Measurements from ENCODE around the gene KIAA0232. TPM values are rescaled to one million over a fixed set of nuclear protein-coding genes. Genes with fewer than 3 reads are reported as not detected.

Gene KIAA0232
- total and polyA plus RNA-seq, 9 donors = 8.7 to 41.4 (median 38.5) TPM

DNA sequence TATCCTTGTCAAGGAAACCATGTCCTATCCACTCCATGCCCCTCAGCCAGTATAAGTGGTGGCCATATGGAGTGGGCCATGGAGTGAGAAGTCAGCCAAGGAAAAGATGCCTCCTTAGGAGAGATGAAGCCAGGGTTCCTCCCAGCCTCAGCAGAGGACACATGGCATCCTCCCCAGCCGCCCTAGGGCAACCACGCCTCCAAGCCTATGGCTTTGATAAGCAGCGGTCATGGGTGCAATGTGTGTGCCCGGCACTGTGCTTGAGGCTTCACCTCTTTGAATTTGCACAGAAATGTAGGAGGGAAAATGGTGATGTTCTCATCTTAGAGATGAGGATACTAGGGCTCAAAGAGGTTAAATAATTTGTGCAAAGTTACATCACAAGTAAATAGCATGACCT lies 92.5 kb downstream of the KIAA0232 start:
- DNase-seq = no peak
- WGBS, 3 donors = 94 to 98% (median 98%) methylated on average over 4 of the region's 4 CpGs
- H3K36me3 ChIP-seq = no peaks in the 10 kb centered on the region

DNA sequence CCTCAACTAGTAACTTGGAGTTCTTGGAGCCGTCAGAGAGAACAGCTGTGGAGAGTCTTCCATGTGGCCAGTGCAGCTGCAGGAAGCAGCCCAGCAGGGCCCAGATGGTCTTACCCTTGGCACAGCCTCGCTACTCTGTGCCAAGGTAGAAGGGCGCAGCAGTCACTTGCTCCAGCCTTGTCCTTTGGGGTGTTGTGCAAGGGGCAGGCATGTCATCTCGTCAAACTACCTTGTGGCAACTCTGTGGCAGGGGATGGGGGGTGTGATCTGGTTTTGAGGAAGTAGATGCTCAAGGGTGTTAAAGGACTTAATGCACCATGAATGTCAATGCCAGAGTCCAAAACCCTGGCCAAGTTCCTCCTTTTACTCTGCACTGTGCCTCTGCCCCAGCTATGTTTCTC lies 92.9 kb downstream of the KIAA0232 start:
- H3K4me1 ChIP-seq (ENCODE audit: insufficient read depth) = no peaks in the 10 kb centered on the region
- no peaks in the 10 kb centered on the region for H3K27me3 ChIP-seq
- H3K4me3 ChIP-seq = no peak overlapping the region
- WGBS, 3 donors = 68 to 82% (median 77%) methylated on average over 4 of the region's 4 CpGs
- DNase-seq = no peak
- H3K36me3 ChIP-seq = no peaks in the 10 kb centered on the region
- H3K9me3 ChIP-seq = no peaks in the 10 kb centered on the region
- TF ChIP-seq, protein P1, sequence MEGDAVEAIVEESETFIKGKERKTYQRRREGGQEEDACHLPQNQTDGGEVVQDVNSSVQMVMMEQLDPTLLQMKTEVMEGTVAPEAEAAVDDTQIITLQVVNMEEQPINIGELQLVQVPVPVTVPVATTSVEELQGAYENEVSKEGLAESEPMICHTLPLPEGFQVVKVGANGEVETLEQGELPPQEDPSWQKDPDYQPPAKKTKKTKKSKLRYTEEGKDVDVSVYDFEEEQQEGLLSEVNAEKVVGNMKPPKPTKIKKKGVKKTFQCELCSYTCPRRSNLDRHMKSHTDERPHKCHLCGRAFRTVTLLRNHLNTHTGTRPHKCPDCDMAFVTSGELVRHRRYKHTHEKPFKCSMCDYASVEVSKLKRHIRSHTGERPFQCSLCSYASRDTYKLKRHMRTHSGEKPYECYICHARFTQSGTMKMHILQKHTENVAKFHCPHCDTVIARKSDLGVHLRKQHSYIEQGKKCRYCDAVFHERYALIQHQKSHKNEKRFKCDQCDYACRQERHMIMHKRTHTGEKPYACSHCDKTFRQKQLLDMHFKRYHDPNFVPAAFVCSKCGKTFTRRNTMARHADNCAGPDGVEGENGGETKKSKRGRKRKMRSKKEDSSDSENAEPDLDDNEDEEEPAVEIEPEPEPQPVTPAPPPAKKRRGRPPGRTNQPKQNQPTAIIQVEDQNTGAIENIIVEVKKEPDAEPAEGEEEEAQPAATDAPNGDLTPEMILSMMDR (IDR thresholded peaks at IDR 0.05) = no peak
- no peak for TF ChIP-seq EP300 (IDR thresholded peaks at IDR 0.05)
- TF ChIP-seq POLR2A (IDR thresholded peaks at IDR 0.05) = no peak
- no peak overlapping the region for H3K27ac ChIP-seq
- intact Hi-C loops (cut with DNase I) = loop anchor here in 2 of 4 donors (2.0 to 10.0 kb wide), 2 partner anchors 91 to 155 kb away; partner anchors contain the start of gene KIAA0232 (in 2 of the 2)

More for the DNA sequence above, 92.5 kb downstream of the KIAA0232 start:
- H3K27ac ChIP-seq = no peak overlapping the region
- H3K9me3 ChIP-seq = no peaks in the 10 kb centered on the region
- H3K27me3 ChIP-seq = no peaks in the 10 kb centered on the region
- intact Hi-C loops (cut with DNase I) = loop anchor here (2.0 to 10.0 kb wide), 4 partner anchors 90 to 154 kb away; partner anchors contain the start of gene KIAA0232 (in 3 of the 4)
- TF ChIP-seq, protein P1 (IDR thresholded peaks at IDR 0.05) = no peak
- TF ChIP-seq EP300 (IDR thresholded peaks at IDR 0.05) (no peak), POLR2A (IDR thresholded peaks at IDR 0.05) (no peak)
- no peaks in the 10 kb centered on the region for H3K4me1 ChIP-seq (ENCODE audit: insufficient read depth)
- H3K4me3 ChIP-seq = no peak overlapping the region

DNA sequence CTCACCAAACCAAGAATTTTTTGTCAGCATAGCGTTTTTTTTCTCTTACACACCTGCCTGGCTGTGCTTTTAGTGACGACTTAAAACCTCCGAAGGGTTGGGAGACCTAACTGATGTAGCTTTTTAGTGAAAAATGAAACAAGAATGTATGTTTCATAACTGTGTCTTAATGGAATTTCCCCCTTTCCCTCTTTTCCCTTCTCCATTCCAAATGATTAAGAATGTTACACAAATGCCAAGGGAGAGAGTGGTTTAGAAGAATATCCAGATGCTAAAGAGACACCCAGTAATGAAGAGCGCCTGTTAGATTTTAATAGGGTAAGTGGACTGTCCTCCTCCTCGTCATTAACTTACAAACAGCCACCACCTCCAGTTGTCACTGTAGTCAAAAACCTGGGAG lies 93.9 kb downstream of the KIAA0232 start:
- WGBS, 3 donors = 67 to 80% (median 74%) methylated on average over 5 of the region's 5 CpGs
- Histone ChIP-seq H3K4me3 (no peak overlapping the region), H3K27ac (no peak overlapping the region), H3K4me1 (ENCODE audit: insufficient read depth) (no peaks in the 10 kb centered on the region), H3K27me3 (no peaks in the 10 kb centered on the region), H3K9me3 (no peaks in the 10 kb centered on the region), H3K36me3 (no peaks in the 10 kb centered on the region)
- no peak for DNase-seq
- intact Hi-C loops (cut with DNase I) = loop anchor here in 2 of 4 donors (10.0 kb wide), 1 partner anchor 92 kb away; the partner anchor contains the start of gene KIAA0232 (in 2 of the 2)
- TF ChIP-seq EP300 (IDR thresholded peaks at IDR 0.05) = no peak
- no peak for TF ChIP-seq POLR2A (IDR thresholded peaks at IDR 0.05)
- TF ChIP-seq, protein P1 (IDR thresholded peaks at IDR 0.05) = no peak

DNA sequence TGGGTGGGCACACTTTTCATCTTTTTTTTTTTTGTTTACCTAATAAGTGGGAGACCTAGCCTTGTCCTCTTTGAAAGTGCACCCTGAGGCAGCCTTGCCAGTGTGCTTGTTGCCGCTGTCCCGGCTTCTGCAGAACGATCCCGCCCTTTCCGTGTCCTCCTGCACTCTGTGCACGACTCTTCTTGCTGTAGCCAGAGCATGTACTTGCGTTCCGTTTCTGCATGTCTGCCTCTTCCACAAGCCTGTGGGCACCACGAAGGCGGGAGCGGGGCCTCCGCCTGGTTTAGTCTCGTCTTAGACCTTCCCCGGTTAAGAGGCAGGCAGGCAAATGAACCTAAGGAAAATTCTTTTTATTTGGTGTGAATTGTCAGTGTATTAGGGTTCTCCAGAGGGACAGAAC lies 94.5 kb downstream of the KIAA0232 start:
- Histone ChIP-seq H3K36me3 (no peaks in the 10 kb centered on the region), H3K4me3 (no peak overlapping the region), H3K9me3 (no peaks in the 10 kb centered on the region), H3K27ac (no peak overlapping the region), H3K4me1 (ENCODE audit: insufficient read depth) (no peaks in the 10 kb centered on the region), H3K27me3 (no peaks in the 10 kb centered on the region)
- intact Hi-C loops (cut with DNase I) = loop anchor here in 2 of 4 donors (10.0 kb wide), 1 partner anchor 92 kb away; the partner anchor contains the start of gene KIAA0232 (in 2 of the 2)
- DNase-seq = no peak
- no peak for TF ChIP-seq POLR2A (IDR thresholded peaks at IDR 0.05)
- TF ChIP-seq, protein P1 (IDR thresholded peaks at IDR 0.05) = no peak
- no peak for TF ChIP-seq EP300 (IDR thresholded peaks at IDR 0.05)
- whole genome bisulfite sequencing, 3 donors = 94 to 96% (median 95%) methylated on average over 14 of the region's 14 CpGs
